ENCODE measurements around the gene GALNTL6.

The GALNTL6 gene

GRCh38 chr4:172553216-172553615 lies 740.0 kb downstream of the GALNTL6 start:
- no peak for FAIRE-seq
- TF ChIP-seq CTCF (IDR thresholded peaks at IDR 0.05; ENCODE audit: insufficient read depth, missing control alignments), result no peak
- no peak for DNase-seq (ENCODE audit: insufficient read length, low spot score)

- no peak for DNase-seq (ENCODE audit: insufficient read length, low spot score)
- no peak for TF ChIP-seq CTCF (IDR thresholded peaks at IDR 0.05; ENCODE audit: insufficient read depth, missing control alignments)
- FAIRE-seq, result no peak
Measured at GRCh38 chr4:172554588-172554987, 741.4 kb downstream of the GALNTL6 start.

GRCh38 chr4:172555725-172556124 lies 742.5 kb downstream of the GALNTL6 start:
- no peak for DNase-seq (ENCODE audit: insufficient read length, low spot score)
- FAIRE-seq, result no peak
- TF ChIP-seq CTCF (IDR thresholded peaks at IDR 0.05; ENCODE audit: insufficient read depth, missing control alignments), result no peak

- no peak for TF ChIP-seq CTCF (IDR thresholded peaks at IDR 0.05; ENCODE audit: insufficient read depth, missing control alignments)
- FAIRE-seq (no peak), DNase-seq (ENCODE audit: insufficient read length, low spot score) (no peak)
Measured at GRCh38 chr4:172573899-172574298, 760.7 kb downstream of the GALNTL6 start.

GRCh38 chr4:172578712-172579111 lies 765.5 kb downstream of the GALNTL6 start:
- no peak for TF ChIP-seq CTCF (IDR thresholded peaks at IDR 0.05; ENCODE audit: insufficient read depth, missing control alignments)
- no peak for FAIRE-seq
- DNase-seq (ENCODE audit: insufficient read length, low spot score), result no peak

GRCh38 chr4:172584816-172585215 lies 771.6 kb downstream of the GALNTL6 start:
- TF ChIP-seq CTCF (IDR thresholded peaks at IDR 0.05; ENCODE audit: insufficient read depth, missing control alignments), result no peak
- DNase-seq (ENCODE audit: insufficient read length, low spot score) (no peak), FAIRE-seq (no peak)

GRCh38 chr4:172596206-172596605 lies 783.0 kb downstream of the GALNTL6 start:
- DNase-seq (ENCODE audit: insufficient read length, low spot score), result no peak
- FAIRE-seq, result no peak
- peak; percentile 9 for TF ChIP-seq CTCF (IDR thresholded peaks at IDR 0.05; ENCODE audit: insufficient read depth, missing control alignments)

Data from D721Med (cell line).